Neural progenitor cell (in vitro differentiated cells): ENCODE measurements around the gene INPP5F. TPM values are rescaled to one million over a fixed set of nuclear protein-coding genes. Genes with fewer than 3 reads are reported as not detected.
A peak's percentile ranks its signal among the peaks of the same experiment; 100 is the strongest.

Source experiments
- DNase-seq: peaks from one replicate; pipeline ENCODE4 v3.0.0-alpha.2; 2016; ENCODE audit warnings: low spot score
- H2AFZ ChIP-seq: fragments of 200-600 bp; sonication (generic); replicated peaks from 2 replicates; pipeline ENCODE4 v1.6.1; 2016; ENCODE audit warnings: antibody characterized with exemption
- H3F3A ChIP-seq: fragments of 200-600 bp; sonication (generic); 2 replicates; pipeline ENCODE4 v1.6.1; 2016; ENCODE audit warnings: antibody characterized with exemption, low read depth
- H3K27ac ChIP-seq: fragments of 200-600 bp; sonication (generic); 2 replicates; pipeline ENCODE4 v1.5.1; 2016; ENCODE audit warnings: mild to moderate bottlenecking
- H3K27me3 ChIP-seq: fragments of 200-600 bp; sonication (generic); 2 replicates; pipeline ENCODE4 v1.6.1; 2016; ENCODE audit warnings: mild to moderate bottlenecking, moderate library complexity
- H3K36me3 ChIP-seq: fragments of 200-600 bp; sonication (generic); 2 replicates; pipeline ENCODE4 v1.5.1; 2016
- H3K4me1 ChIP-seq: fragments of 200-600 bp; sonication (generic); 2 replicates; pipeline ENCODE4 v1.6.1; 2016; ENCODE audit warnings: mixed run types
- H3K4me2 ChIP-seq: fragments of 200-600 bp; sonication (generic); 2 replicates; pipeline ENCODE4 v1.6.1; 2016
- H3K4me3 ChIP-seq: fragments of 200-600 bp; sonication (generic); 2 replicates; pipeline ENCODE4 v1.5.1; 2016
- H3K79me2 ChIP-seq: fragments of 200-600 bp; sonication (generic); 2 replicates; pipeline ENCODE4 v1.6.1; 2016; ENCODE audit warnings: low read depth
- H3K9ac ChIP-seq: fragments of 200-600 bp; sonication (generic); 2 replicates; pipeline ENCODE4 v1.6.1; 2016
- H3K9me3 ChIP-seq: fragments of 200-600 bp; sonication (generic); 2 replicates; pipeline ENCODE4 v1.5.1; 2016; ENCODE audit warnings: low read depth
- H4K20me1 ChIP-seq: fragments of 200-600 bp; sonication (generic); 2 replicates; pipeline ENCODE4 v1.6.1; 2016; ENCODE audit warnings: low read depth
- H3K27ac Mint-ChIP-seq: 3 replicates; pipeline ENCODE4 v1.8.0; 2021; ENCODE audit warnings: mixed read lengths
- H3K27me3 Mint-ChIP-seq: 2 replicates; pipeline ENCODE4 v1.8.0; 2022; ENCODE audit warnings: low read depth, mild to moderate bottlenecking, inconsistent platforms, moderate library complexity, mixed read lengths; ENCODE audit not compliant: insufficient read depth
- H3K36me3 Mint-ChIP-seq: 3 replicates; pipeline ENCODE4 v1.8.0; 2021; ENCODE audit warnings: mixed read lengths
- H3K4me1 Mint-ChIP-seq: 3 replicates; pipeline ENCODE4 v1.8.0; 2021; ENCODE audit warnings: mixed read lengths
- H3K4me3 Mint-ChIP-seq: 3 replicates; pipeline ENCODE4 v1.8.0; 2021; ENCODE audit warnings: mild to moderate bottlenecking, moderate library complexity, mixed read lengths
- H3K9me3 Mint-ChIP-seq: 3 replicates; pipeline ENCODE4 v1.8.0; 2020; ENCODE audit warnings: mixed read lengths
- CTCF ChIP-seq: fragments of 200-600 bp; sonication (generic); IDR thresholded peaks from 2 replicates; pipeline ENCODE4 v1.5.1; 2017; ENCODE audit warnings: antibody characterized with exemption, mild to moderate bottlenecking
- EZH2 ChIP-seq: fragments of 200-600 bp; sonication (generic); IDR thresholded peaks from 2 replicates; pipeline ENCODE4 v1.6.1; 2017; ENCODE audit warnings: antibody characterized with exemption, mild to moderate bottlenecking, moderate library complexity
- EZH2phosphoT487 ChIP-seq: fragments of 200-600 bp; sonication (generic); IDR thresholded peaks from 2 replicates; pipeline ENCODE4 v1.6.1; 2017; ENCODE audit warnings: antibody characterized with exemption
- total RNA-seq: library from RNA; depleted of rRNA; stranded (reverse); fragments of >200 nt; gene quantifications from 2 replicates; pipeline ENCODE4 v1.2.3, GENCODE V29; 2015; ENCODE audit warnings: low replicate concordance

The INPP5F gene
- total RNA-seq, 1 donor from 2014 or later: 167 TPM

- Mint-ChIP-seq H3K4me3 (no peak overlapping the region), H3K36me3 (peaks cover 4% of the 10 kb centered on the region), H3K9me3 (no peaks in the 10 kb centered on the region), H3K27ac (no peak overlapping the region), H3K27me3 (no peaks in the 10 kb centered on the region), H3K4me1 (peaks cover 33% of the 10 kb centered on the region)
- TF ChIP-seq EZH2: no peak
- TF ChIP-seq EZH2phosphoT487: no peak
- TF ChIP-seq CTCF: no peak
- no peak for DNase-seq
- no peak overlapping the region for H3K9ac ChIP-seq
- H3K79me2 ChIP-seq: peaks cover 32% of the 10 kb centered on the region
- H3K9me3 ChIP-seq: no peaks in the 10 kb centered on the region
- H3K36me3 ChIP-seq: no peaks in the 10 kb centered on the region
- H3K4me1 ChIP-seq: peaks cover 27% of the 10 kb centered on the region
- H4K20me1 ChIP-seq: no peaks in the 10 kb centered on the region
- peak overlapping the region; percentile 8 for H3K27ac ChIP-seq
- H3K27me3 ChIP-seq: no peaks in the 10 kb centered on the region
- H2AFZ ChIP-seq: no peak overlapping the region
- H3K4me3 ChIP-seq: no peak overlapping the region
- no peaks in the 10 kb centered on the region for H3F3A ChIP-seq
- no peak overlapping the region for H3K4me2 ChIP-seq
Measured at GRCh38 chr10:119734396-119735332, 8.8 kb downstream of the INPP5F start.

- Mint-ChIP-seq H3K36me3 (peaks cover 1% of the 10 kb centered on the region), H3K27me3 (no peaks in the 10 kb centered on the region), H3K27ac (no peak overlapping the region), H3K4me3 (no peak overlapping the region), H3K4me1 (peaks cover 37% of the 10 kb centered on the region), H3K9me3 (no peaks in the 10 kb centered on the region)
- no peak for DNase-seq
- H3K9me3 ChIP-seq: no peaks in the 10 kb centered on the region
- peaks cover 28% of the 10 kb centered on the region for H3K79me2 ChIP-seq
- H3F3A ChIP-seq: no peaks in the 10 kb centered on the region
- H3K4me3 ChIP-seq: no peak overlapping the region
- H4K20me1 ChIP-seq: no peaks in the 10 kb centered on the region
- H3K36me3 ChIP-seq: no peaks in the 10 kb centered on the region
- H2AFZ ChIP-seq: no peak overlapping the region
- no peak overlapping the region for H3K4me2 ChIP-seq
- H3K9ac ChIP-seq: no peak overlapping the region
- H3K27me3 ChIP-seq: no peaks in the 10 kb centered on the region
- H3K4me1 ChIP-seq: peaks cover 27% of the 10 kb centered on the region
- no peak for TF ChIP-seq EZH2phosphoT487
- TF ChIP-seq CTCF: no peak
- TF ChIP-seq EZH2: no peak
- H3K27ac ChIP-seq: peak overlapping the region; percentile 8
Measured at GRCh38 chr10:119735451-119735850, 9.6 kb downstream of the INPP5F start.

- H3K36me3 Mint-ChIP-seq: no peaks in the 10 kb centered on the region
- H3K27me3 Mint-ChIP-seq: no peaks in the 10 kb centered on the region
- no peaks in the 10 kb centered on the region for H3K9me3 Mint-ChIP-seq
- Histone ChIP-seq H4K20me1 (no peaks in the 10 kb centered on the region), H2AFZ (no peak overlapping the region), H3K27me3 (no peaks in the 10 kb centered on the region), H3K27ac (no peak overlapping the region), H3K36me3 (no peaks in the 10 kb centered on the region), H3K4me2 (no peak overlapping the region), H3K4me3 (no peak overlapping the region), H3K79me2 (peaks cover 28% of the 10 kb centered on the region), H3K9me3 (no peaks in the 10 kb centered on the region), H3K9ac (no peak overlapping the region), H3K4me1 (peaks cover 27% of the 10 kb centered on the region), H3F3A (no peaks in the 10 kb centered on the region)
- peaks cover 37% of the 10 kb centered on the region for H3K4me1 Mint-ChIP-seq
- H3K4me3 Mint-ChIP-seq: no peak overlapping the region
- no peak for DNase-seq
- no peak overlapping the region for H3K27ac Mint-ChIP-seq
- no peak for TF ChIP-seq EZH2phosphoT487
- no peak for TF ChIP-seq CTCF
- TF ChIP-seq EZH2: no peak
Measured at GRCh38 chr10:119736220-119736619, 10.4 kb downstream of the INPP5F start.
